Head of caudate nucleus (tissue), 42 donors: ENCODE measurements around the gene KIF26A.
"Not testable (repeated sequence)": the region's sequence is repeated elsewhere in the genome, so short reads cannot be mapped to it uniquely, and the experiment has no call there.

Experiments used
- DNase-seq, 42 donors: peaks; one replicate each; pipeline versions ENCODE4 v3.0.0 to v3.0.0-alpha.2; 2020 to 2021; ENCODE audit warnings: mixed read lengths in 7 of 42
- intact Hi-C: fragments of 100-400 bp; cut with DNase I; formaldehyde crosslinking; loops from one replicate; pipeline ENCODE4 v1.15.0; 2022

KIF26A gene

GRCh38 chr14:104148433-104149277 is 10.3 kb downstream of the KIF26A start:
- intact Hi-C loops, result no loop called here
- DNase-seq, result peak in 1 of 42 donors; percentile 1

DNA sequence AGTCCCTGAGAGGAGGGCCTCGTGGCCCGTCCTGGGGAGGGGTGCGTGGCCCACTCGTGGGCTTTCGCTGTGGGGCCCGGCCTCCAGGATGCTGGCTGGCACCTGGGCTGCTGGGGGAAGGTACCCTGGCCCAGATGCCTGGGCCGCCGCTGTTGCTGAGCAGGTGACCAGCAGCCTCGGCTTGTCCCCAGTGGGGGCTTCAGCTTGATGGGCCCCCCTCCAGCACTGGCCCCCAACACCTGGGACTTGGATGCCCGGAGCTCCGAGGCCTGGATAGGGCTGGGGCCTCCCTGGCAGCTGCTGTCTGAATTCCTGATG is 10.8 kb downstream of the KIF26A start:
- DNase-seq, result no peak
- intact Hi-C loops, result no loop called here

GRCh38 chr14:104149617-104150135 is 11.3 kb downstream of the KIF26A start:
- DNase-seq, result no peak

GRCh38 chr14:104150136-104151025 is 12.0 kb downstream of the KIF26A start:
- no peak for DNase-seq
- intact Hi-C loops, result no loop called here

More at GRCh38 chr14:104149617-104150135, 11.3 kb downstream of the KIF26A start:
- intact Hi-C loops, result no loop called here

GRCh38 chr14:104151026-104151381 is 12.6 kb downstream of the KIF26A start:
- intact Hi-C loops, result no loop called here
- no peak for DNase-seq

GRCh38 chr14:104151566-104152245 is 13.3 kb downstream of the KIF26A start:
- intact Hi-C loops, result no loop called here
- no peak for DNase-seq

- no peak for DNase-seq
- intact Hi-C loops, result no loop called here
Observed at GRCh38 chr14:104152246-104152575, 13.8 kb downstream of the KIF26A start.

- intact Hi-C loops, result no loop called here
- no peak for DNase-seq
Observed at GRCh38 chr14:104152686-104153393, 14.5 kb downstream of the KIF26A start.

DNA sequence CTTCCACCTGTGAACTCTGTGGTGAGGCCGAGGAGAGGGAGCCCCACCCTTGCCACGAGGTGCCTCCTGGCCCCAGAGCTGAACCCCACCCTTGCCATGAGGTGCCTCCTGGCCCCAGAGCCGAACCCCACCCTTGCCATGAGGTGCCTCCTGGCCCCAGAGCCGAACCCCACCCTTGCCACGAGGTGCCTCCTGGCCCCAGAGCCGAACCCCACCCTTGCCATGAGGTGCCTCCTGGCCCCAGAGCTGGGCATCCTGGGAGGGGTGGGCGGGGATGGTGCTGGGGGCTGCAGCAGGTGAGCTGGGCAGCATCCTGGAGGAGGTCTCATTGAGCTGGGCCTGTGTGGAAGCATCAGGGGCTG is 15.0 kb downstream of the KIF26A start:
- DNase-seq, intact Hi-C loops: not testable (repeated sequence)

- DNase-seq, result no peak
Observed at GRCh38 chr14:104154246-104154645, 15.9 kb downstream of the KIF26A start.

GRCh38 chr14:104155513-104155912 is 17.1 kb downstream of the KIF26A start:
- intact Hi-C loops, result no loop called here
- no peak for DNase-seq

More at GRCh38 chr14:104154246-104154645, 15.9 kb downstream of the KIF26A start:
- intact Hi-C loops, result no loop called here

GRCh38 chr14:104156142-104156541 is 17.8 kb downstream of the KIF26A start:
- DNase-seq, result no peak
- intact Hi-C loops, result no loop called here

GRCh38 chr14:104157016-104157928 is 18.9 kb downstream of the KIF26A start:
- DNase-seq, result peak in 1 of 42 donors; percentile 45
- intact Hi-C loops, result no loop called here

- peak in 28 of 42 donors; percentile 8 to 59 (median 30) for DNase-seq
- intact Hi-C loops, result no loop called here
Observed at GRCh38 chr14:104158827-104159798, 20.7 kb downstream of the KIF26A start.

GRCh38 chr14:104159990-104160389 is 21.6 kb downstream of the KIF26A start:
- intact Hi-C loops, result no loop called here

GRCh38 chr14:104161602-104162367 is 23.4 kb downstream of the KIF26A start:
- intact Hi-C loops, result no loop called here
- no peak for DNase-seq

More at GRCh38 chr14:104159990-104160389, 21.6 kb downstream of the KIF26A start:
- DNase-seq, result no peak
